GM18858 (cell line): ENCODE results near the gene VSTM2L.

ENCODE experiments used
- ATAC-seq: cut with Tn5 transposase; IDR thresholded peaks from one replicate; pipeline ENCODE4 v1.9.1; 2021; ENCODE audit not compliant: unreplicated experiment

VSTM2L gene

DNA sequence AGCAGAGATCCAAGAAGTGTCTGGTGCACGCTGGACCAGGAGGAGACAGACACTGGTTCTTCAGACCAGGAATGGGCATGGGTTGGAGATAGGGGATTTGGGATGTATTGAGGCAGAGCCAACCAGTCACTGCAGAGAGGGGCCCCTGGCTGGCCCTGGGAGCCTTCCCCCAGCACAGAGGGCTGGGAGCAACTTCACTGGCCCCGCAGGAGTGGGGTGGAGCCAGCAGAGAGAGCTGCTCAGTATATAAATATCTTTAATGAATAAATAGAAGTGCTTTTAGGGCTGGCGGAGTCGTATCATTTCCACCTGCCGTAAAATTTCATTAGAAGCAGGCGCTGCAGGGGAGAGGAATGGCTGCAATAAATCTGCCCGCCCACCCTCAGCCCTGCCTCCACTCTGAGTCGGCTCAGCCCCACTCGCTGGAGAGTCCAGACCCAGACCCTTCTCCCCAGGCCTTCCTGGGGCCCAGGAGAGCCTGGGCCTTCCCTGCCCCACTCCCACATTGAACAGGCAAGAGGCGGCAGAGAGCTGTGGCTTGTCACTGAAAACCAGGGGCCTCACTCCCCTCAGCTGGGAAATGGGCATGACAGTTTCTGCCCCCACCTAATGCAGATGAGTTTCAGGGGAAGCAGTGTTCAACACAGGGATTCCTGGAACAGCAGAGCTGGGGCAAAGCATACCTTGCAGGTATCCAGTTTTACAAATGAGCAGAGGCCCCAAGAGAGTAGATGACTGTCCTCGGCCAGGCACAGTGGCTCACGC, 23.9 kb upstream of the VSTM2L start:
- ATAC-seq, result no peak

DNA sequence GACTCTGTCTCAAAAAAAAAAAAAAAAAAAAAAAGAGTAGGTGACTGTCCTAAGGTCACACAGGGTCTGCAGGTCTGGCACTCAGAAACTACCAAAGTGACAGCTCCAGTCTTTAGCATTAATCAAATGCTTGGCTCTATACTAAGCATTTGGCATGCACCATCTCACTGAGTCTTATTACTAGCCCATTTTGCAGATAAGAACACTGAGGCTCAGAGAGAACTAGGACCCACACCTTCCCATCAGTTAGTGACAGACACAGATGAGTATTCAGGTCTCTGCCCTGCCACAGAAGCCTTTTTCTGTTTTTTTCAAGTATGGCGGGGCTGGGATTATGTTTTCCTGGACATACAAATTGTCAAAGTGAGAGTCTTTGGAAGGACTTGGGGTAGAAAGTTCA, 23.1 kb upstream of the VSTM2L start:
- ATAC-seq, result no peak

- no peak for ATAC-seq
Measured at GRCh38 chr20:37880726-37881591, 22.0 kb upstream of the VSTM2L start.

- no peak for ATAC-seq
Measured at GRCh38 chr20:37881601-37882343, 21.2 kb upstream of the VSTM2L start.

DNA sequence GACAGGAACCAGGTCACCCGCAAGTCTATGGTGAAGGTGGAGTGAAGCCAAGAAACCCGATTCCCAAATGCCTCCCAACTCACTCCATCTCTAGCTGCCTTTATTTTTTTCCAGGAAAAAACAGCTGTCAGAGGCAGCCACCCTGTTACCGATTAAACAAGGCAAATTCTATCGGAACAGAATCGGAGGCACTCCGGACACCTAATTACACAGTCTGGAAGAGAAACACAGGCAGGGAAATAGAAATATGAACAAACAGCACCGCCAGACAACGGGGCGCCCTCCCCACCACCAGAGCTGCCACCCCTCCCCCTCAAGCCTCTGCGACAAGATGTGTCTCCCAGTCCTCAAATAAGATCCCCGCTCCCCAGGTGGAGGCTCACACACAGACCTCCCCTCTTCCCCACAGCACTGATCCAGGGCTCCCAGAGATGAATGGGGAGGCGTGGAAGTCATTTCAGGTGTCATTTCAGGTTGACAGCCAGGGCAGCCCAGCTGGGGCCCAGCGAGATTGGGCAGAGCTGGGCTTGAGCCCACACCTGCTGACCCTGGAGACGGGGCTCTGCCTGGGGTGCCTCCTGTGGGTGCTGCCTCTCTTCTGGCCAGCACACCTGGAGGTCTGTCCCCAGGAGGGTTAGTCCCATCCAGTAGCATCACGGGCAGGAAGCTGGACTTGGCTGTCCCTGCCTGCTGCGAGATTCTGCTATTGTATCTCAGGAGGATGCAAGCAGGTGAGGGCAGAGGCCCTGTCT, 19.8 kb upstream of the VSTM2L start:
- ATAC-seq, result no peak

DNA sequence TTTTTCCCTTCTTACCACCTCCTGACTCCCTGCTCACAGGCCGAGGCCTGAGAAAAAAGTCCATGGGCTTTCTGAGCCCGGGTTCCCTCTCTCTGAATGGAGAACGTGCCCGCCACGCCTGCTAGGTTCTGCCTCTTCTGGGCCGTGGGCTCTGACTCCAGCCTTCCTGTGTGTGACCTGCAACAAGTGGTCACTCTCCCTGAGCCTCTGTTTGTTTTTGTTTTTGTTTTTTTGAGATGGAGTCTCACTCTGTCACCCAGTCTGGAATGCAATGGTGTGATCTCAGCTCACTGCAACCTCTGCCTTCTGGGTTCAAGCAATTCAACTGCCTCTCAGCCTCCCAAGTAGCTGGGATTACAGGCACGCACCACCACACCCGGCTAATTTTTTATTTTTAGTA, 17.9 kb upstream of the VSTM2L start:
- ATAC-seq, result no peak

DNA sequence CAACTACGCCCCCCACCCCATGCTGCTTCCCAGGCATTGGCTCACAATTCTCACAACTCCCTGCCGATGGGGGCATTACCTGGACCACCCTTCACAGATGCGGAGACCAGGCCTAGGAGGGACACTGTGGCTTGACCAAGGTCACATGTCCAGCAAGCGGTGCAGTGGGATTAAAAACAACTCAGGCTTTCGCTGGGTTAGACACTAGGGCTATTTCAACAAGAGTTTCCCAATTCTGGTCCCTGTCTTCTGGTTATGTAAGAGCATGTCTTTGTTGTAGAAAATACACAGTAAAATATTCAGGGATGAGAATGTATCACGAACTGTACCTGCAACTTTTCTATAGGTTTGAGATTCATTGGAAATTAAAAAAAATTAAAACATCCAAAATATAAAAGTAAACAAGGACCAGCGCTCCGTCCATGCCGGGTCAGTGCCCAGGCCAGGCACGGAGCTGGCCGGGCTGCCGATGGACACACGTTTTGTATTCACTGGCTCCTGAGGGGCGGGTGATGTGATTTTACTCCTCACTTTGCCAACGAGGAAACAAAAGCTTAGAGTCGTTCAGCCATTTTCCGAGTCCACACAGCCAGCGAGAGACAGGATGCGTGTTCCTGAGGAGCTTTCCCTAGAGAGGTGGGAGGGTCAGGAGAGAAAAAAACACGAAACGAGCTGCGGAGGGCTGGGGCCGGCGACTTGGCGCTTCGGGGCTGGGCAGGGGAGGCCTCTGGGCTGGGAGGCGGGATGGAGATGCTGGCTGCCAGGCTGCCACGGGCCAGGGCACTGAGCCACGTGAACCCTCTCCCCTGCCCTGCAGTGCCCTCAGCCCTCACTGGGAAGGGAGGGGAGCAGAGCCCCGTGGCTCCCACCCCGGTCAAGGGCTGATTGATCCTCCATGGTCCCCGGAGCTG, 17.1 kb upstream of the VSTM2L start:
- no peak for ATAC-seq

DNA sequence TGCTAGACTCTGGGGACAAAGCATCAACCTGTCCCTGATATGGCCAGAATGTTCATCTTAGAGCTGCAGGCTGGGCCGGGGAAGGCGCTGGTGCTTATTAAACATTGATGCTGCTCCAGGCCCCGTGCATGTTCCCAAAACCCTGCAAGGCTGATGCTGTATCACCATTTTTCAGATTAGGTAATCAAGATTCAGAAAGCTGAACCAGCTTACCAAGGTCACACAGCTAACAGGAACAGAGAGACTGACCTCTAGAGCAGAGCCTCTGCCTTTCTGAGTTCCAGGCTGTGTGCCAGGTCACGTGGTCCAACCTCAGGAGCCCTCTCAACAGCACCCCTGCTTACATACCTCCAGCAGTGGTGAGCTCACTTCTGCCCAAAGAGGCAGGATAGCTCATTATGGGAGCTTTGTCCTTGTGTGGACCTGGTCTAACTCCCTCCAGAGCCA, 16.1 kb upstream of the VSTM2L start:
- ATAC-seq, result no peak

GRCh38 chr20:37888641-37889040, 14.3 kb upstream of the VSTM2L start:
- ATAC-seq, result no peak

DNA sequence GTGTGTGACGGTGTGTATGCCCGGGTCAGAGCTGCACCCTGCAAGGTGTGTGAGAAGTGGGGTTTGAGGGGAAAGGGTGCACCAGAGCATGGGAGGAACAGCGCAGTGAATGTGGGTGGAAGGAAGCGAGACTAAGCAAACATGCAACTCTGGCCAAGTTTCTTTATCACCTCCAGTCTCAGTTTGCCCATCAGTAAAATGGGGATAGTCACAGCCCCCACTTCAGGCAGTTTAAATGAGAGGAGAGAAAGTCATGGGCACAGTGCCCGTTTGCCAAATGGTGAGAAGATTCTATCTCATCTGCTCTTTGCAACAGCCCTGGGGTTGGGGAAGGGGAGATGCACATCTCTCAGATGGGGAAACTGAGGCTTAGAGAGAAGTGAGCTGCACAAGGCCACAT, 12.8 kb upstream of the VSTM2L start:
- no peak for ATAC-seq

DNA sequence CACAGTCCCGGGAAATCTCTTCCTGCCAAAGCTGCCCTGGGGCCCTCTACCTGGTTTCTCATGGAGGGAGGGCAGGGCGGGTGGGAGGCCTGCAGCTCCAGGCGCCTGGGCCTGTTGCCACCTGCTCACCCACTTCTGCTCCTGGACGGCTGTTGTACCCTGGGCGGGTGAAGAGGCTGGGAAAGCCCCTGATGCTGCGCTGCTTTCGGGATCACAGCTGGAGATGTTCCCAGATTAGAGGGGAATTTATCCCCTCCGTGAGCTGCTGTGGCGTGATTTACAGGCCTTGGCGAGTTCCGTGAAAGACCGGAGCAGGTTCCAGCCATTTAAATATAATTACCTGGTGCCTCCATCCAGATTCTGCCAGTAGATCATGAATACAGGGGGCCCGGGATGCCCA, 12.3 kb upstream of the VSTM2L start:
- ATAC-seq, result no peak

DNA sequence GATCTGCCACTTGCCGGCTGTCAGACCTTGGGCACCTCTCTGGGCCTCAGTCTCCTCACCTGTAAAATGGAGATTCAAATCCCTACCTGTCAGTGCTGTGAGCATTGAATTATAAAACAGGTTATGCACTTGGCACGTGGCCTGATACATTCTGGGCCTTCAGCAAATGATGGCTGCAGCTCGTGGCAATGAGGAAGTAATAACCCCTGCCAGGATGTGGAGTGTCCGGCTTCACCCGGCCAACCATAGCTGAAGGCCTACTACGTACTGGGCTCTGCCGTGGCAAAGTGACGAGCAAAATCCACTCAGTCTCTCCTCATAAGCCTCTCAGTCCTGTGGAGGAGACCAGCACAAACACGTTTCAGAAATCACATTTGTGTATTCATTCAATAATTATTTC, 10.9 kb upstream of the VSTM2L start:
- ATAC-seq, result no peak

- ATAC-seq, result no peak
Measured at GRCh38 chr20:37893566-37894241, 9.2 kb upstream of the VSTM2L start.

- ATAC-seq, result no peak
Measured at GRCh38 chr20:37894454-37894853, 8.5 kb upstream of the VSTM2L start.

DNA sequence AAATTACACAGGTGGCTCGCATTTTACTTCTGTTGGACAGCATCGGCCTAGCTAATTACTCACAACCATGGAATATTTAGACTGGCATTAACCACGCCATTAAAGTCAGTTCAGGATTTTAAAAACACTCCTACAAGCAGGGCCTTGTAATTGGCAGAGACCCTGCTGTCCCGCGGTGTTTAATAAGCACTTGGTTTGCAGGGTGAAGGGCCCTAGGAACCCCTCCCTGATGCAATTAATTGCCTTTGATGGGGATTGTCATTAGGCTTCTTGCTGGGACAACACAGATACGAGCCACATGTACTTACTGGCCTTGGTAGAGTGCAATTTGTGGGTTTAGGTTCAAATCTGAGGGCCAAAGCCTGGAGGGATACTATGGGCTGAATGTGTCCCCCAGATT, 7.8 kb upstream of the VSTM2L start:
- no peak for ATAC-seq

- no peak for ATAC-seq
Measured at GRCh38 chr20:37896932-37897548, 5.9 kb upstream of the VSTM2L start.

DNA sequence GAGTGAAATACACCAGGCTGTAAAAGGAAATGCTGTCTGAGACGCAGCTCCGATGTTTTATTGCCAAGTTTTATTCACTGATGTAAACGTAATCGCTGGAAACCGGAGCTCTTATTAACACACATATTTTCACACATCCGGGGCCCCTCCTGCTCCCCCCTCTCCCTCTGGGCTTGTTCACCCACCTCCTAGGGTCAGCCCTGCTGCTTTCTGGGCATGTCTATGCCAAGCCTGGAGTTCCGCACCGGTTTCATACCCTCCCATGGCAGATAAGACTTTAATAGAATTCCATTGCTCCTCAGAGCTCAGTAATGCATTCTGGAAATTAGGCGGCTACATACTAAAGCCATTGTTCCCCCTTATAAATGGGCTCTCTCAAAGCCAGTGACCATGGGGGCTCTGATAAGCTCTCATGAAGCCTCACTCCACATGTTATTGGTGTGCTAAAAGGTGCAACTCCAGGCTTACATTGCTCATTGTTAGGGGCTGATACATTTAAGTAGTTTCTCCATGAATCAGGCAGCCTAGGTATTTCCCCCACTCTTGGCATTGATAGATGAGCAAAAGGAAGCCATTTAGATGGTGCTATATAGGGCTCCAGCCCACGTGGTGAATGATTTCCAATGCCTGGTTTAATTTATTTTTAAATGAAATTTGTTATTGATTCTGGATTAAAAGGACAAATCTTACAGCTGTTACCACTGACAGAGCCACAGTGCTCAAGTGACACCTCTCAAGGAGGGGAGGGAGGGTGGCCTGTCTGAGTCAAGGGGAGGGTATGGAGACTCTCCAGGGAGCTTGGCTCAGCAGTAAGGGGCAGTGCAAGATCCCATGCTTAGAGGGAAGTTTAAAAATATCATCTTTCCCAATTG, 4.5 kb upstream of the VSTM2L start:
- ATAC-seq, result no peak
